B cell (primary cell): ENCODE data around the gene PAK2. TPM values are rescaled to one million over a fixed set of nuclear protein-coding genes. Genes with fewer than 3 reads are reported as not detected.
A peak's percentile ranks its signal among the peaks of the same experiment; 100 is the strongest.

Source experiments
- ATAC-seq: fragments of 200-7000 bp; cut with Tn5 transposase; one replicate; pipeline ENCODE4 v1.10.0; 2021; ENCODE audit warnings: low read depth, mild to moderate bottlenecking, moderate number of reproducible peaks, moderate library complexity
- CTCF ChIA-PET: fragments of 350-600 bp; sonication (Branson Sonifier 250); formaldehyde crosslinking; loops from one replicate; lab custom pipeline; 2021; ENCODE audit warnings: antibody characterized with exemption, inconsistent platforms; lab: Charles Lee
- POLR2A ChIA-PET: fragments of 350-600 bp; sonication (Branson Sonifier 250); formaldehyde crosslinking; loops from one replicate; lab custom pipeline; 2021; ENCODE audit warnings: antibody characterized with exemption; lab: Charles Lee
- DNase-seq: peaks from one replicate; pipeline ENCODE4 v3.0.0; 2013
- H2AFZ ChIP-seq: 2 replicates; pipeline ENCODE4 v1.6.1; 2012; ENCODE audit warnings: mild to moderate bottlenecking, low read depth, low read length; ENCODE audit not compliant: insufficient read depth, poor library complexity, severe bottlenecking
- H3K27ac ChIP-seq, 2 donors: 1 replicate in 1 of 2; 2 replicates in 1 of 2; pipeline ENCODE4 v1.5.1; 2012 to 2013; ENCODE audit warnings: low read length in 2 of 2, mild to moderate bottlenecking in 2 of 2, moderate library complexity in 1 of 2
- H3K27me3 ChIP-seq, 4 experiments: fragments of 200-600 bp in 1 of 4; sonication (generic) in 1 of 4; replicated peaks in 1 of 4; 1 replicate in 2 of 4; 2 replicates in 2 of 4; pipeline versions ENCODE4 v1.6.1 to v1.7.0; 2013 to 2016; ENCODE audit warnings: low read length in 3 of 4, mild to moderate bottlenecking in 2 of 4, mixed read lengths in 1 of 4, moderate library complexity in 1 of 4; ENCODE audit not compliant: insufficient read depth in 4 of 4, control insufficient read depth in 3 of 4; ENCODE audit errors: control extremely low read depth in 1 of 4
- H3K36me3 ChIP-seq, 2 experiments: replicated peaks in 1 of 2; 1 replicate in 1 of 2; 2 replicates in 1 of 2; pipeline versions ENCODE4 v1.6.1 to v1.7.1; 2013; ENCODE audit warnings: low read length in 1 of 2; ENCODE audit not compliant: insufficient read depth in 2 of 2, control insufficient read depth in 1 of 2; ENCODE audit errors: control extremely low read depth in 1 of 2, extremely low read depth in 1 of 2
- H3K4me1 ChIP-seq, 2 donors: fragments of 200-600 bp in 1 of 2; sonication (generic) in 1 of 2; 1 replicate in 1 of 2; 2 replicates in 1 of 2; pipeline versions ENCODE4 v1.5.1 to v1.6.1; 2013 to 2017; ENCODE audit warnings: low read length in 2 of 2; ENCODE audit not compliant: control insufficient read depth in 2 of 2, insufficient read depth in 2 of 2
- H3K4me2 ChIP-seq: replicated peaks from 2 replicates; pipeline ENCODE3; 2012; ENCODE audit warnings: mild to moderate bottlenecking, low read depth, low read length; ENCODE audit not compliant: poor library complexity, severe bottlenecking
- H3K4me3 ChIP-seq, 5 experiments: fragments of 200-600 bp in 1 of 5; sonication (generic) in 1 of 5; 1 replicate in 3 of 5; 2 replicates in 2 of 5; pipeline versions ENCODE4 v1.5.1 to v1.7.0; 2011 to 2016; ENCODE audit warnings: low read length in 4 of 5, mild to moderate bottlenecking in 4 of 5, low read depth in 2 of 5, control low read depth in 1 of 5, moderate library complexity in 1 of 5; ENCODE audit not compliant: insufficient read depth in 1 of 5; ENCODE audit errors: control extremely low read depth in 1 of 5, extremely low read depth in 1 of 5
- H3K79me2 ChIP-seq: fragments of 200-600 bp; sonication (generic); one replicate; pipeline ENCODE4 v1.6.0; 2016; ENCODE audit warnings: low read length; ENCODE audit not compliant: control insufficient read depth, insufficient read depth
- H3K9ac ChIP-seq: fragments of 200-600 bp; sonication (generic); 2 replicates; pipeline ENCODE4 v1.6.1; 2017; ENCODE audit warnings: mild to moderate bottlenecking, low read length, moderate library complexity
- H3K9me3 ChIP-seq, 3 donors: one replicate each; pipeline versions ENCODE4 v1.6.1 to v1.7.1; 2013; ENCODE audit warnings: low read length in 2 of 3; ENCODE audit not compliant: control insufficient read depth in 2 of 3, insufficient read depth in 1 of 3; ENCODE audit errors: control extremely low read depth in 1 of 3
- H4K20me1 ChIP-seq: 2 replicates; pipeline ENCODE4 v1.6.0; 2012; ENCODE audit warnings: mild to moderate bottlenecking, low read length; ENCODE audit not compliant: insufficient read depth, control insufficient read depth, poor library complexity, severe bottlenecking
- H3K27ac Mint-ChIP-seq: one replicate; pipeline ENCODE4 v1.8.0; 2021; ENCODE audit warnings: mixed read lengths
- H3K27me3 Mint-ChIP-seq: one replicate; pipeline ENCODE4 v1.8.0; 2021; ENCODE audit warnings: mixed read lengths
- H3K4me1 Mint-ChIP-seq: one replicate; pipeline ENCODE4 v1.8.0; 2021; ENCODE audit warnings: mixed read lengths
- H3K4me3 Mint-ChIP-seq: one replicate; pipeline ENCODE4 v1.8.0; 2021; ENCODE audit warnings: mixed read lengths
- H3K9me3 Mint-ChIP-seq: one replicate; pipeline ENCODE4 v1.8.0; 2022; ENCODE audit warnings: mixed read lengths; ENCODE audit not compliant: insufficient read depth
- EZH2 ChIP-seq: IDR thresholded peaks from 2 replicates; pipeline ENCODE4 v1.6.1; 2012; ENCODE audit warnings: borderline replicate concordance, low read depth, mild to moderate bottlenecking, moderate library complexity, low read length; ENCODE audit not compliant: insufficient read depth, poor library complexity, severe bottlenecking
- WGBS: methylation state at CpG from one replicate; pipeline ENCODE4 v1.1.5; 2013; ENCODE audit warnings: missing lambda C conversion rate; ENCODE audit not compliant: insufficient coverage; 5-methylcytosine and 5-hydroxymethylcytosine counted together
- intact Hi-C: fragments of 100-400 bp; cut with micrococcal nuclease; formaldehyde crosslinking; loops from one replicate; pipeline ENCODE4 v1.10.0; 2022
- polyA plus RNA-seq: library from polyadenylated mRNA; depleted of rRNA; stranded (reverse); fragments of >200 nt; gene quantifications from 2 replicates; pipeline ENCODE4 v1.2.3, GENCODE V29; 2012
- total RNA-seq, 2 donors: library from RNA; stranded (reverse); fragments of 120-200 nt in 1 of 2; gene quantifications; 1 replicate in 1 of 2; 2 replicates in 1 of 2; pipeline versions ENCODE4 v1.2.3 to v1.2.4, GENCODE V29; 2013 to 2022
- TF ChIP-seq, protein P1 (sequence below): fragments of 200-600 bp; IDR thresholded peaks from one replicate; pipeline ENCODE4 v1.8.0; 2022; ENCODE audit warnings: antibody characterized with exemption, mild to moderate bottlenecking

Gene PAK2
- total and polyA plus RNA-seq, 2 donors (not counting 1 experiment from before 2014, with no cell fraction given): 16.4 to 81.7 TPM

- Histone ChIP-seq H3K36me3 (peaks cover 3 to 27% of the 10 kb centered on the region in 2 experiments), H3K27me3 (no peaks in the 10 kb centered on the region), H3K4me3 (no peak overlapping the region), H2AFZ (no peak overlapping the region), H3K9ac (no peak overlapping the region), H3K79me2 (peaks cover 86% of the 10 kb centered on the region), H3K4me1 (peaks cover 0 to 5% of the 10 kb centered on the region in 2 donors), H3K27ac (peak overlapping the region in 1 of 2 donors; percentile 42), H3K9me3 (peaks cover 5 to 23% (median 16%) of the 10 kb centered on the region in 3 donors), H4K20me1 (peaks cover 69% of the 10 kb centered on the region), H3K4me2 (no peak overlapping the region)
- H3K4me1 Mint-ChIP-seq: peaks cover 38% of the 10 kb centered on the region
- POLR2A ChIA-PET: interaction anchor here (1.4 kb wide), 1 partner anchor 19 kb away, joined by 4 read pairs; the partner anchor contains the start of gene PAK2
- CTCF ChIA-PET: no interaction called here
- TF ChIP-seq, protein P1, sequence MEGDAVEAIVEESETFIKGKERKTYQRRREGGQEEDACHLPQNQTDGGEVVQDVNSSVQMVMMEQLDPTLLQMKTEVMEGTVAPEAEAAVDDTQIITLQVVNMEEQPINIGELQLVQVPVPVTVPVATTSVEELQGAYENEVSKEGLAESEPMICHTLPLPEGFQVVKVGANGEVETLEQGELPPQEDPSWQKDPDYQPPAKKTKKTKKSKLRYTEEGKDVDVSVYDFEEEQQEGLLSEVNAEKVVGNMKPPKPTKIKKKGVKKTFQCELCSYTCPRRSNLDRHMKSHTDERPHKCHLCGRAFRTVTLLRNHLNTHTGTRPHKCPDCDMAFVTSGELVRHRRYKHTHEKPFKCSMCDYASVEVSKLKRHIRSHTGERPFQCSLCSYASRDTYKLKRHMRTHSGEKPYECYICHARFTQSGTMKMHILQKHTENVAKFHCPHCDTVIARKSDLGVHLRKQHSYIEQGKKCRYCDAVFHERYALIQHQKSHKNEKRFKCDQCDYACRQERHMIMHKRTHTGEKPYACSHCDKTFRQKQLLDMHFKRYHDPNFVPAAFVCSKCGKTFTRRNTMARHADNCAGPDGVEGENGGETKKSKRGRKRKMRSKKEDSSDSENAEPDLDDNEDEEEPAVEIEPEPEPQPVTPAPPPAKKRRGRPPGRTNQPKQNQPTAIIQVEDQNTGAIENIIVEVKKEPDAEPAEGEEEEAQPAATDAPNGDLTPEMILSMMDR: no peak
- TF ChIP-seq EZH2: no peak
- intact Hi-C loops: no loop called here
- ATAC-seq: no peak
- no peaks in the 10 kb centered on the region for H3K27me3 Mint-ChIP-seq
- no peak for DNase-seq
- no peak overlapping the region for H3K4me3 Mint-ChIP-seq
- peaks cover 13% of the 10 kb centered on the region for H3K9me3 Mint-ChIP-seq
- 81% methylated on average over 8 of the region's 9 CpGs for WGBS
- H3K27ac Mint-ChIP-seq: no peak overlapping the region
These were observed 18.5 kb downstream of the PAK2 start for GRCh38 chr3:196757876-196758739.

GRCh38 chr3:196763179-196763578 lies 23.5 kb downstream of the PAK2 start:
- H4K20me1 ChIP-seq: peaks cover 57% of the 10 kb centered on the region
- Mint-ChIP-seq H3K27me3 (no peaks in the 10 kb centered on the region), H3K4me3 (no peak overlapping the region), H3K9me3 (peaks cover 3% of the 10 kb centered on the region), H3K4me1 (peaks cover 24% of the 10 kb centered on the region), H3K27ac (no peak overlapping the region)
- CTCF ChIA-PET: no interaction called here
- H3K4me3 ChIP-seq: no peak overlapping the region
- no peak overlapping the region for H3K4me2 ChIP-seq
- TF ChIP-seq, protein P1: no peak
- TF ChIP-seq EZH2: no peak
- no peak for ATAC-seq
- no peaks in the 10 kb centered on the region for H3K27me3 ChIP-seq
- H3K27ac ChIP-seq: no peak overlapping the region
- no peak overlapping the region for H2AFZ ChIP-seq
- no peaks in the 10 kb centered on the region for H3K36me3 ChIP-seq
- DNase-seq: no peak
- peaks cover 85% of the 10 kb centered on the region for H3K79me2 ChIP-seq
- H3K9ac ChIP-seq: no peak overlapping the region
- POLR2A ChIA-PET: no interaction called here
- intact Hi-C loops: no loop called here
- WGBS: 98% methylated on average over 6 of the region's 7 CpGs
- H3K9me3 ChIP-seq: peaks cover 0 to 6% (median 0%) of the 10 kb centered on the region in 3 donors
- peaks cover 0 to 4% of the 10 kb centered on the region in 2 donors for H3K4me1 ChIP-seq
